GM23338 (cell line): Measurements from ENCODE around the gene AOPEP. TPM values are rescaled to one million over a fixed set of nuclear protein-coding genes. Genes with fewer than 3 reads are reported as not detected.

Experiments used
- ATAC-seq: fragments of 200-7000 bp; cut with Tn5 transposase; 3 replicates; pipeline ENCODE4 v1.9.1; 2020
- DNase-seq: peaks from one replicate; pipeline ENCODE4 v3.0.0-alpha.2; 2015; ENCODE audit warnings: low spot score
- H2AFZ ChIP-seq: fragments of 200-600 bp; sonication (generic); 2 replicates; pipeline ENCODE4 v1.8.0; 2016; ENCODE audit warnings: antibody characterized with exemption, mild to moderate bottlenecking, moderate library complexity
- H3F3A ChIP-seq: fragments of 200-600 bp; sonication (generic); replicated peaks from 2 replicates; pipeline ENCODE4 v1.8.0; 2017; ENCODE audit warnings: antibody characterized with exemption, mixed run types, low read depth
- H3K27ac ChIP-seq: fragments of 200-600 bp; sonication (generic); 2 replicates; pipeline ENCODE4 v1.6.1; 2016; ENCODE audit warnings: low read depth
- H3K27me3 ChIP-seq: fragments of 200-600 bp; sonication (generic); 2 replicates; pipeline ENCODE4 v1.8.0; 2016; ENCODE audit warnings: mild to moderate bottlenecking, mixed run types, moderate library complexity; ENCODE audit not compliant: insufficient read depth
- H3K36me3 ChIP-seq: fragments of 200-600 bp; sonication (generic); 2 replicates; pipeline ENCODE4 v1.8.0; 2016; ENCODE audit warnings: mild to moderate bottlenecking; ENCODE audit not compliant: insufficient read depth
- H3K4me1 ChIP-seq: fragments of 200-600 bp; sonication (generic); 2 replicates; pipeline ENCODE4 v1.8.0; 2016; ENCODE audit warnings: mild to moderate bottlenecking, moderate library complexity; ENCODE audit not compliant: insufficient read depth
- H3K4me2 ChIP-seq: fragments of 200-600 bp; sonication (generic); 2 replicates; pipeline ENCODE4 v1.7.1; 2017; ENCODE audit warnings: mixed run types
- H3K4me3 ChIP-seq: fragments of 200-600 bp; sonication (generic); 2 replicates; pipeline ENCODE4 v1.6.1; 2016; ENCODE audit warnings: mixed run types
- H3K79me2 ChIP-seq: fragments of 200-600 bp; sonication (generic); replicated peaks from 2 replicates; pipeline ENCODE4 v1.8.0; 2017; ENCODE audit warnings: mild to moderate bottlenecking; ENCODE audit not compliant: insufficient read depth
- H3K9me2 ChIP-seq: fragments of 200-600 bp; sonication (generic); 2 replicates; pipeline ENCODE4 v1.8.0; 2017; ENCODE audit not compliant: insufficient read depth
- H4K20me1 ChIP-seq: fragments of 200-600 bp; sonication (generic); replicated peaks from 2 replicates; pipeline ENCODE4 v1.8.0; 2017; ENCODE audit warnings: mild to moderate bottlenecking; ENCODE audit not compliant: insufficient read depth
- H3K27ac Mint-ChIP-seq: 2 replicates; pipeline ENCODE4 v1.8.0; 2020; ENCODE audit warnings: inconsistent platforms, mild to moderate bottlenecking, moderate library complexity, mixed read lengths
- H3K27me3 Mint-ChIP-seq: 3 replicates; pipeline ENCODE4 v1.8.0; 2022; ENCODE audit warnings: low read depth, mild to moderate bottlenecking, moderate library complexity, mixed read lengths, inconsistent platforms; ENCODE audit not compliant: insufficient read depth, poor library complexity
- H3K36me3 Mint-ChIP-seq: 3 replicates; pipeline ENCODE4 v1.8.0; 2021; ENCODE audit warnings: low read depth, mild to moderate bottlenecking, inconsistent platforms, moderate library complexity, mixed read lengths
- H3K4me1 Mint-ChIP-seq: 3 replicates; pipeline ENCODE4 v1.8.0; 2020; ENCODE audit warnings: mild to moderate bottlenecking, inconsistent platforms, mixed read lengths
- H3K4me3 Mint-ChIP-seq: 3 replicates; pipeline ENCODE4 v1.8.0; 2021; ENCODE audit warnings: moderate library complexity, mild to moderate bottlenecking, inconsistent platforms, mixed read lengths
- H3K9me3 Mint-ChIP-seq: 3 replicates; pipeline ENCODE4 v1.8.0; 2020; ENCODE audit warnings: moderate library complexity, mild to moderate bottlenecking, inconsistent platforms, mixed read lengths
- CREB1 ChIP-seq: fragments of 250-450 bp; sonication (Bioruptor Pico); IDR thresholded peaks from 2 replicates; pipeline ENCODE4 v1.5.0; 2020; ENCODE audit warnings: low read depth, mild to moderate bottlenecking, moderate library complexity
- EZH2 ChIP-seq: fragments of 200-600 bp; sonication (generic); IDR thresholded peaks from one replicate; pipeline ENCODE4 v1.8.0; 2017; ENCODE audit warnings: antibody characterized with exemption, mild to moderate bottlenecking, low read depth; ENCODE audit not compliant: unreplicated experiment
- EZH2phosphoT487 ChIP-seq: fragments of 200-600 bp; sonication (generic); IDR thresholded peaks from one replicate; pipeline ENCODE4 v1.8.1; 2018; ENCODE audit warnings: antibody characterized with exemption; ENCODE audit not compliant: unreplicated experiment
- JUNB ChIP-seq: IDR thresholded peaks from one replicate; pipeline ENCODE4 v1.6.1; 2016; ENCODE audit warnings: antibody characterized with exemption; ENCODE audit not compliant: unreplicated experiment
- NANOG ChIP-seq: IDR thresholded peaks from 2 replicates; pipeline ENCODE4 v1.6.1; 2016; ENCODE audit warnings: antibody characterized with exemption, borderline replicate concordance
- POLR2AphosphoS5 ChIP-seq: IDR thresholded peaks from 2 replicates; pipeline ENCODE4 v1.6.1; 2016; ENCODE audit warnings: antibody characterized with exemption, low read depth
- STAT1 ChIP-seq: IDR thresholded peaks from one replicate; pipeline ENCODE4 v1.6.1; 2016; ENCODE audit warnings: antibody characterized with exemption; ENCODE audit not compliant: unreplicated experiment
- ZNF114 ChIP-seq: fragments of 250-450 bp; sonication (Bioruptor Pico); IDR thresholded peaks from 2 replicates; pipeline ENCODE4 v1.5.0; 2020; ENCODE audit warnings: mild to moderate bottlenecking, moderate library complexity
- ZNF331 ChIP-seq: fragments of 250-450 bp; sonication (Bioruptor Pico); IDR thresholded peaks from 2 replicates; pipeline ENCODE4 v1.5.0; 2020; ENCODE audit warnings: low read depth, mild to moderate bottlenecking, moderate library complexity
- polyA plus RNA-seq: library from polyadenylated mRNA; unstranded; fragments of >200 nt; fragmentation: Nextera tagmentation; extraction: Ambion mirVana; gene quantifications from 2 replicates; pipeline ENCODE4 v1.2.1, GENCODE V29; 2016
- total RNA-seq: library from RNA; depleted of rRNA; stranded (reverse); fragments of >200 nt; shearing (Covaris generic); gene quantifications from 2 replicates; pipeline ENCODE4 v1.2.3, GENCODE V29; 2014
- TF ChIP-seq, protein P1 (sequence below): fragments of 250-450 bp; sonication (Bioruptor Pico); IDR thresholded peaks from 2 replicates; pipeline ENCODE4 v1.5.0; 2020; ENCODE audit warnings: mild to moderate bottlenecking, moderate library complexity
- TF ChIP-seq, protein P2 (sequence below): IDR thresholded peaks from 2 replicates; pipeline ENCODE4 v1.6.1; 2016; ENCODE audit warnings: antibody characterized with exemption
- TF ChIP-seq, protein P3 (sequence below), 2 experiments: fragments of 200-600 bp in 1 of 2; sonication (generic) in 1 of 2; conservative IDR thresholded peaks; 2 replicates each; pipeline versions ENCODE4 v1.5.1 to v1.6.1; 2016 to 2017; ENCODE audit warnings: antibody characterized with exemption in 2 of 2, low read depth in 2 of 2, mild to moderate bottlenecking in 2 of 2, moderate library complexity in 1 of 2
- TF ChIP-seq, protein P4 (sequence below): IDR thresholded peaks from one replicate; pipeline ENCODE4 v1.6.1; 2018; ENCODE audit warnings: antibody characterized with exemption; ENCODE audit not compliant: unreplicated experiment

The AOPEP gene
- total and polyA plus RNA-seq, 2 experiments from 2014 or later, result 7.0 to 16.5 TPM

DNA sequence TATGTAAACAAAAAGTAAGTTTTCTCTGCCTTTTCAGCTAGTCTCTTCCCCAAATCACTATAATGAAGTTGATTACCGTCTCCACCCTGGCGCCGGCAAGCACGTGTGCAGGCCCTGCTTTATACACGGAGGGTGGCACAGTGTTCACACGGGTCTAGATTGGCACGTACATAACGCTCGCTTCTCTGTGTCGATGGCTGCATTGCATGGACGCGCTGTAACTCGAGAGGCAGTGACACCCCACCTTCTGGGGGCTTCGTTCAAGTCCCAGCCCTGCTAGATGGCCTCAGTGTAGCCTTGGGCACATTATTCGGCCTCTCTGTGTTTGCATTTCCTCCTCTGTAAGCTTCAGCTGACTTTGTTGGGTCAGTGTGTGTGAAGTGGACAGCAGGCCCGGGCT lies 367.1 kb downstream of the AOPEP start:
- Histone ChIP-seq H3K79me2 (no peaks in the 10 kb centered on the region), H3K4me1 (no peaks in the 10 kb centered on the region), H3K4me2 (no peak overlapping the region), H2AFZ (no peak overlapping the region), H4K20me1 (no peaks in the 10 kb centered on the region), H3K9me2 (no peaks in the 10 kb centered on the region), H3F3A (no peaks in the 10 kb centered on the region), H3K27ac (no peak overlapping the region), H3K36me3 (no peaks in the 10 kb centered on the region), H3K4me3 (no peak overlapping the region), H3K27me3 (no peaks in the 10 kb centered on the region)
- H3K27me3 Mint-ChIP-seq, result peaks cover 8% of the 10 kb centered on the region
- H3K4me1 Mint-ChIP-seq, result peaks cover 47% of the 10 kb centered on the region
- H3K9me3 Mint-ChIP-seq, result no peaks in the 10 kb centered on the region
- ATAC-seq, result no peak
- H3K27ac Mint-ChIP-seq, result no peak overlapping the region
- DNase-seq, result no peak
- H3K36me3 Mint-ChIP-seq, result peaks cover 3% of the 10 kb centered on the region; the same call in 2 of the 3 replicates
- H3K4me3 Mint-ChIP-seq, result no peak overlapping the region
- TF ChIP-seq, protein P1, sequence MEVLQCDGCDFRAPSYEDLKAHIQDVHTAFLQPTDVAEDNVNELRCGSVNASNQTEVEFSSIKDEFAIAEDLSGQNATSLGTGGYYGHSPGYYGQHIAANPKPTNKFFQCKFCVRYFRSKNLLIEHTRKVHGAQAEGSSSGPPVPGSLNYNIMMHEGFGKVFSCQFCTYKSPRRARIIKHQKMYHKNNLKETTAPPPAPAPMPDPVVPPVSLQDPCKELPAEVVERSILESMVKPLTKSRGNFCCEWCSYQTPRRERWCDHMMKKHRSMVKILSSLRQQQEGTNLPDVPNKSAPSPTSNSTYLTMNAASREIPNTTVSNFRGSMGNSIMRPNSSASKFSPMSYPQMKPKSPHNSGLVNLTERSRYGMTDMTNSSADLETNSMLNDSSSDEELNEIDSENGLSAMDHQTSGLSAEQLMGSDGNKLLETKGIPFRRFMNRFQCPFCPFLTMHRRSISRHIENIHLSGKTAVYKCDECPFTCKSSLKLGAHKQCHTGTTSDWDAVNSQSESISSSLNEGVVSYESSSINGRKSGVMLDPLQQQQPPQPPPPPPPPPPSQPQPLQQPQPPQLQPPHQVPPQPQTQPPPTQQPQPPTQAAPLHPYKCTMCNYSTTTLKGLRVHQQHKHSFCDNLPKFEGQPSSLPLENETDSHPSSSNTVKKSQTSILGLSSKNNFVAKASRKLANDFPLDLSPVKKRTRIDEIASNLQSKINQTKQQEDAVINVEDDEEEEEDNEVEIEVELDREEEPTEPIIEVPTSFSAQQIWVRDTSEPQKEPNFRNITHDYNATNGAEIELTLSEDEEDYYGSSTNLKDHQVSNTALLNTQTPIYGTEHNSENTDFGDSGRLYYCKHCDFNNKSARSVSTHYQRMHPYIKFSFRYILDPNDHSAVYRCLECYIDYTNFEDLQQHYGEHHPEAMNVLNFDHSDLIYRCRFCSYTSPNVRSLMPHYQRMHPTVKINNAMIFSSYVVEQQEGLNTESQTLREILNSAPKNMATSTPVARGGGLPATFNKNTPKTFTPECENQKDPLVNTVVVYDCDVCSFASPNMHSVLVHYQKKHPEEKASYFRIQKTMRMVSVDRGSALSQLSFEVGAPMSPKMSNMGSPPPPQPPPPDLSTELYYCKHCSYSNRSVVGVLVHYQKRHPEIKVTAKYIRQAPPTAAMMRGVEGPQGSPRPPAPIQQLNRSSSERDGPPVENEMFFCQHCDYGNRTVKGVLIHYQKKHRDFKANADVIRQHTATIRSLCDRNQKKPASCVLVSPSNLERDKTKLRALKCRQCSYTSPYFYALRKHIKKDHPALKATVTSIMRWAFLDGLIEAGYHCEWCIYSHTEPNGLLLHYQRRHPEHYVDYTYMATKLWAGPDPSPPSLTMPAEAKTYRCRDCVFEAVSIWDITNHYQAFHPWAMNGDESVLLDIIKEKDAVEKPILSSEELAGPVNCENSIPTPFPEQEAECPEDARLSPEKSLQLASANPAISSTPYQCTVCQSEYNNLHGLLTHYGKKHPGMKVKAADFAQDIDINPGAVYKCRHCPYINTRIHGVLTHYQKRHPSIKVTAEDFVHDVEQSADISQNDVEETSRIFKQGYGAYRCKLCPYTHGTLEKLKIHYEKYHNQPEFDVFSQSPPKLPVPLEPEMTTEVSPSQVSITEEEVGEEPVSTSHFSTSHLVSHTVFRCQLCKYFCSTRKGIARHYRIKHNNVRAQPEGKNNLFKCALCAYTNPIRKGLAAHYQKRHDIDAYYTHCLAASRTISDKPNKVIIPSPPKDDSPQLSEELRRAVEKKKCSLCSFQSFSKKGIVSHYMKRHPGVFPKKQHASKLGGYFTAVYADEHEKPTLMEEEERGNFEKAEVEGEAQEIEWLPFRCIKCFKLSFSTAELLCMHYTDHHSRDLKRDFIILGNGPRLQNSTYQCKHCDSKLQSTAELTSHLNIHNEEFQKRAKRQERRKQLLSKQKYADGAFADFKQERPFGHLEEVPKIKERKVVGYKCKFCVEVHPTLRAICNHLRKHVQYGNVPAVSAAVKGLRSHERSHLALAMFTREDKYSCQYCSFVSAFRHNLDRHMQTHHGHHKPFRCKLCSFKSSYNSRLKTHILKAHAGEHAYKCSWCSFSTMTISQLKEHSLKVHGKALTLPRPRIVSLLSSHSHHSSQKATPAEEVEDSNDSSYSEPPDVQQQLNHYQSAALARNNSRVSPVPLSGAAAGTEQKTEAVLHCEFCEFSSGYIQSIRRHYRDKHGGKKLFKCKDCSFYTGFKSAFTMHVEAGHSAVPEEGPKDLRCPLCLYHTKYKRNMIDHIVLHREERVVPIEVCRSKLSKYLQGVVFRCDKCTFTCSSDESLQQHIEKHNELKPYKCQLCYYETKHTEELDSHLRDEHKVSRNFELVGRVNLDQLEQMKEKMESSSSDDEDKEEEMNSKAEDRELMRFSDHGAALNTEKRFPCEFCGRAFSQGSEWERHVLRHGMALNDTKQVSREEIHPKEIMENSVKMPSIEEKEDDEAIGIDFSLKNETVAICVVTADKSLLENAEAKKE (CRISPR knock-in tag), result no peak
- TF ChIP-seq STAT1 (no peak), EZH2 (no peak), NANOG (no peak), ZNF331 (no peak), CREB1 (no peak), EZH2phosphoT487 (no peak), POLR2AphosphoS5 (no peak), JUNB (no peak), ZNF114 (CRISPR knock-in tag) (no peak)
- TF ChIP-seq, protein P2, sequence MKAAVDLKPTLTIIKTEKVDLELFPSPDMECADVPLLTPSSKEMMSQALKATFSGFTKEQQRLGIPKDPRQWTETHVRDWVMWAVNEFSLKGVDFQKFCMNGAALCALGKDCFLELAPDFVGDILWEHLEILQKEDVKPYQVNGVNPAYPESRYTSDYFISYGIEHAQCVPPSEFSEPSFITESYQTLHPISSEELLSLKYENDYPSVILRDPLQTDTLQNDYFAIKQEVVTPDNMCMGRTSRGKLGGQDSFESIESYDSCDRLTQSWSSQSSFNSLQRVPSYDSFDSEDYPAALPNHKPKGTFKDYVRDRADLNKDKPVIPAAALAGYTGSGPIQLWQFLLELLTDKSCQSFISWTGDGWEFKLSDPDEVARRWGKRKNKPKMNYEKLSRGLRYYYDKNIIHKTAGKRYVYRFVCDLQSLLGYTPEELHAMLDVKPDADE, result no peak
- TF ChIP-seq, protein P3, sequence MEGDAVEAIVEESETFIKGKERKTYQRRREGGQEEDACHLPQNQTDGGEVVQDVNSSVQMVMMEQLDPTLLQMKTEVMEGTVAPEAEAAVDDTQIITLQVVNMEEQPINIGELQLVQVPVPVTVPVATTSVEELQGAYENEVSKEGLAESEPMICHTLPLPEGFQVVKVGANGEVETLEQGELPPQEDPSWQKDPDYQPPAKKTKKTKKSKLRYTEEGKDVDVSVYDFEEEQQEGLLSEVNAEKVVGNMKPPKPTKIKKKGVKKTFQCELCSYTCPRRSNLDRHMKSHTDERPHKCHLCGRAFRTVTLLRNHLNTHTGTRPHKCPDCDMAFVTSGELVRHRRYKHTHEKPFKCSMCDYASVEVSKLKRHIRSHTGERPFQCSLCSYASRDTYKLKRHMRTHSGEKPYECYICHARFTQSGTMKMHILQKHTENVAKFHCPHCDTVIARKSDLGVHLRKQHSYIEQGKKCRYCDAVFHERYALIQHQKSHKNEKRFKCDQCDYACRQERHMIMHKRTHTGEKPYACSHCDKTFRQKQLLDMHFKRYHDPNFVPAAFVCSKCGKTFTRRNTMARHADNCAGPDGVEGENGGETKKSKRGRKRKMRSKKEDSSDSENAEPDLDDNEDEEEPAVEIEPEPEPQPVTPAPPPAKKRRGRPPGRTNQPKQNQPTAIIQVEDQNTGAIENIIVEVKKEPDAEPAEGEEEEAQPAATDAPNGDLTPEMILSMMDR (conservative IDR thresholded peaks at IDR 0.05; ENCODE audit: low read depth in 2 of 2), result no peak
- TF ChIP-seq, protein P4, sequence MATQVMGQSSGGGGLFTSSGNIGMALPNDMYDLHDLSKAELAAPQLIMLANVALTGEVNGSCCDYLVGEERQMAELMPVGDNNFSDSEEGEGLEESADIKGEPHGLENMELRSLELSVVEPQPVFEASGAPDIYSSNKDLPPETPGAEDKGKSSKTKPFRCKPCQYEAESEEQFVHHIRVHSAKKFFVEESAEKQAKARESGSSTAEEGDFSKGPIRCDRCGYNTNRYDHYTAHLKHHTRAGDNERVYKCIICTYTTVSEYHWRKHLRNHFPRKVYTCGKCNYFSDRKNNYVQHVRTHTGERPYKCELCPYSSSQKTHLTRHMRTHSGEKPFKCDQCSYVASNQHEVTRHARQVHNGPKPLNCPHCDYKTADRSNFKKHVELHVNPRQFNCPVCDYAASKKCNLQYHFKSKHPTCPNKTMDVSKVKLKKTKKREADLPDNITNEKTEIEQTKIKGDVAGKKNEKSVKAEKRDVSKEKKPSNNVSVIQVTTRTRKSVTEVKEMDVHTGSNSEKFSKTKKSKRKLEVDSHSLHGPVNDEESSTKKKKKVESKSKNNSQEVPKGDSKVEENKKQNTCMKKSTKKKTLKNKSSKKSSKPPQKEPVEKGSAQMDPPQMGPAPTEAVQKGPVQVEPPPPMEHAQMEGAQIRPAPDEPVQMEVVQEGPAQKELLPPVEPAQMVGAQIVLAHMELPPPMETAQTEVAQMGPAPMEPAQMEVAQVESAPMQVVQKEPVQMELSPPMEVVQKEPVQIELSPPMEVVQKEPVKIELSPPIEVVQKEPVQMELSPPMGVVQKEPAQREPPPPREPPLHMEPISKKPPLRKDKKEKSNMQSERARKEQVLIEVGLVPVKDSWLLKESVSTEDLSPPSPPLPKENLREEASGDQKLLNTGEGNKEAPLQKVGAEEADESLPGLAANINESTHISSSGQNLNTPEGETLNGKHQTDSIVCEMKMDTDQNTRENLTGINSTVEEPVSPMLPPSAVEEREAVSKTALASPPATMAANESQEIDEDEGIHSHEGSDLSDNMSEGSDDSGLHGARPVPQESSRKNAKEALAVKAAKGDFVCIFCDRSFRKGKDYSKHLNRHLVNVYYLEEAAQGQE, result no peak
